HepG2 (cell line): ENCODE results near the gene ALB. TPM values are rescaled to one million over a fixed set of nuclear protein-coding genes. Genes with fewer than 3 reads are reported as not detected.
A peak's percentile ranks its signal among the peaks of the same experiment; 100 is the strongest.

Experiments
- AGO2 ChIP-seq: fragments of 200-400 bp; formaldehyde crosslinking; optimal IDR thresholded peaks from 2 replicates; pipeline ENCODE3; 2017; ENCODE audit warnings: mild to moderate bottlenecking, low read depth, low read length, moderate library complexity
- ELF1 ChIP-seq: sonication (generic); formaldehyde crosslinking; IDR thresholded peaks from 2 replicates; pipeline ENCODE4 v1.4.0; 2020; ENCODE audit warnings: missing genetic modification reagents
- FOXA1 ChIP-seq, 2 experiments: fragments of 450-650 bp in 1 of 2; sonication (generic) in 1 of 2; formaldehyde crosslinking in 1 of 2; IDR thresholded peaks; 2 replicates each; pipeline versions ENCODE4 v1.4.0 to v1.6.1; 2016 to 2020; ENCODE audit warnings: missing genetic modification reagents in 1 of 2
- NBN ChIP-seq: fragments of 450-650 bp; conservative IDR thresholded peaks from 2 replicates; pipeline ENCODE4 v1.6.1; 2017
- NFKB2 ChIP-seq: sonication (generic); formaldehyde crosslinking; IDR thresholded peaks from 2 replicates; pipeline ENCODE4 v1.4.0; 2020; ENCODE audit warnings: missing genetic modification reagents, borderline replicate concordance
- NR2F2 ChIP-seq: IDR thresholded peaks from 2 replicates; pipeline ENCODE4 v1.6.1; 2012; ENCODE audit warnings: low read depth, inconsistent platforms, borderline replicate concordance
- NR3C1 ChIP-seq: sonication (generic); formaldehyde crosslinking; IDR thresholded peaks from 2 replicates; pipeline ENCODE4 v1.4.0; 2020; ENCODE audit warnings: missing genetic modification reagents
- SUZ12 ChIP-seq: fragments of 150-350 bp; IDR thresholded peaks from 2 replicates; pipeline ENCODE4 v1.6.1; 2014; ENCODE audit warnings: low read depth, low read length
- ZNF296 ChIP-seq: sonication (generic); formaldehyde crosslinking; conservative IDR thresholded peaks from 2 replicates; pipeline ENCODE4 v1.5.0; 2020; ENCODE audit warnings: mild to moderate bottlenecking, missing genetic modification reagents
- ZNF660 ChIP-seq: sonication (generic); formaldehyde crosslinking; IDR thresholded peaks from 2 replicates; pipeline ENCODE4 v1.5.1; 2020; ENCODE audit warnings: mild to moderate bottlenecking, low read depth, missing genetic modification reagents, borderline replicate concordance
- polyA plus RNA-seq, 8 experiments: library from polyadenylated mRNA; depleted of rRNA in 3 of 8; stranded (reverse) in 7 of 8; unstranded in 1 of 8; fragments of >200 nt; fragmentation: Illumina TruSeq in 4 of 8; extraction: Trizol in 4 of 8; gene quantifications; 2 replicates each; pipeline versions ENCODE4 v1.2.1 to v1.2.3, GENCODE V29; 2011 to 2016; ENCODE audit warnings: low read depth in 4 of 8, missing spikeins in 1 of 8, mixed read lengths in 1 of 8; ENCODE audit not compliant: insufficient read depth in 1 of 8
- total RNA-seq, 5 experiments: library from RNA; depleted of rRNA; stranded (reverse); fragments of >200 nt; fragmentation: Illumina TruSeq; extraction: Trizol; gene quantifications; 2 replicates each; pipeline ENCODE4 v1.2.3, GENCODE V29; 2016; ENCODE audit warnings: low read depth in 1 of 5
- TF ChIP-seq, protein P1 (sequence below): IDR thresholded peaks from 2 replicates; pipeline ENCODE4 v1.6.1; 2016; ENCODE audit warnings: missing biosample characterization, missing genetic modification reagents, low read depth
- TF ChIP-seq, protein P2 (sequence below): sonication (generic); formaldehyde crosslinking; IDR thresholded peaks from 2 replicates; pipeline ENCODE4 v1.5.0; 2020; ENCODE audit warnings: mild to moderate bottlenecking, missing genetic modification reagents
- TF ChIP-seq, protein P3 (sequence below): sonication (generic); formaldehyde crosslinking; IDR thresholded peaks from 2 replicates; pipeline ENCODE4 v1.9.0; 2021; ENCODE audit warnings: mild to moderate bottlenecking, missing genetic modification reagents
- TF ChIP-seq, protein P4 (sequence below): sonication (generic); formaldehyde crosslinking; IDR thresholded peaks from 2 replicates; pipeline ENCODE4 v1.4.0; 2020; ENCODE audit warnings: low read depth, mild to moderate bottlenecking, missing genetic modification reagents
- TF ChIP-seq, protein P5 (sequence below): sonication (generic); formaldehyde crosslinking; IDR thresholded peaks from 2 replicates; pipeline ENCODE4 v1.4.0; 2020; ENCODE audit warnings: mild to moderate bottlenecking, missing genetic modification reagents, borderline replicate concordance

Gene ALB
- total and polyA plus RNA-seq, 2 of the 13 experiments (the other 11 are each of a cell fraction or from before 2014, with no cell fraction given): 22,259 to 22,625 TPM

DNA sequence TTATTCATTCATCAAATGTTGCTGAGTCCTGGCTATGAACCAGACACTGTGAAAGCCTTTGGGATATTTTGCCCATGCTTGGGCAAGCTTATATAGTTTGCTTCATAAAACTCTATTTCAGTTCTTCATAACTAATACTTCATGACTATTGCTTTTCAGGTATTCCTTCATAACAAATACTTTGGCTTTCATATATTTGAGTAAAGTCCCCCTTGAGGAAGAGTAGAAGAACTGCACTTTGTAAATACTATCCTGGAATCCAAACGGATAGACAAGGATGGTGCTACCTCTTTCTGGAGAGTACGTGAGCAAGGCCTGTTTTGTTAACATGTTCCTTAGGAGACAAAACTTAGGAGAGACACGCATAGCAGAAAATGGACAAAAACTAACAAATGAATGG lies 30.2 kb downstream of the ALB start (continued):
- TF ChIP-seq, protein P1, sequence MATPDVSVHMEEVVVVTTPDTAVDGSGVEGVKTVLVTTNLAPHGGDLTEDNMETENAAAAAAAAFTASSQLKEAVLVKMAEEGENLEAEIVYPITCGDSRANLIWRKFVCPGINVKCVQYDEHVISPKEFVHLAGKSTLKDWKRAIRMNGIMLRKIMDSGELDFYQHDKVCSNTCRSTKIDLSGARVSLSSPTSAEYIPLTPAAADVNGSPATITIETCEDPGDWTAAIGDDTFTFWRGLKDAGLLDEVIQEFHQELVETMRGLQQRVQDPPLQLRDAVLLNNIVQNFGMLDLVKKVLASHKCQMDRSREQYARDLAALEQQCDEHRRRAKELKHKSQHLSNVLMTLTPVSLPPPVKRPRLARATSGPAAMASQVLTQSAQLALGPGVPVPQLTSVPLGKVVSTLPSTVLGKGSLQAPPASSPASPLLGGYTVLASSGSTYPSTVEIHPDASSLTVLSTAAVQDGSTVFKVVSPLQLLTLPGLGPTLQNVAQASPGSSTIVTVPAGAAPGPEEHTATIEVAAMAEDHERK (CRISPR knock-in tag): no peak
- TF ChIP-seq NR3C1 (CRISPR knock-in tag) (no peak), SUZ12 (no peak), ZNF296 (CRISPR knock-in tag) (no peak), AGO2 (no peak), NFKB2 (CRISPR knock-in tag) (no peak), FOXA1 (IDR thresholded peaks at IDR 0.05) (no peak), FOXA1 (CRISPR knock-in tag; IDR thresholded peaks at IDR 0.05) (peak; percentile 93), NR2F2 (no peak), ELF1 (CRISPR knock-in tag) (no peak), ZNF660 (CRISPR knock-in tag) (no peak), NBN (no peak)
- TF ChIP-seq, protein P2, sequence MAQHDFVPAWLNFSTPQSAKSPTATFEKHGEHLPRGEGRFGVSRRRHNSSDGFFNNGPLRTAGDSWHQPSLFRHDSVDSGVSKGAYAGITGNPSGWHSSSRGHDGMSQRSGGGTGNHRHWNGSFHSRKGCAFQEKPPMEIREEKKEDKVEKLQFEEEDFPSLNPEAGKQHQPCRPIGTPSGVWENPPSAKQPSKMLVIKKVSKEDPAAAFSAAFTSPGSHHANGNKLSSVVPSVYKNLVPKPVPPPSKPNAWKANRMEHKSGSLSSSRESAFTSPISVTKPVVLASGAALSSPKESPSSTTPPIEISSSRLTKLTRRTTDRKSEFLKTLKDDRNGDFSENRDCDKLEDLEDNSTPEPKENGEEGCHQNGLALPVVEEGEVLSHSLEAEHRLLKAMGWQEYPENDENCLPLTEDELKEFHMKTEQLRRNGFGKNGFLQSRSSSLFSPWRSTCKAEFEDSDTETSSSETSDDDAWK (CRISPR knock-in tag): no peak
- TF ChIP-seq, protein P3, sequence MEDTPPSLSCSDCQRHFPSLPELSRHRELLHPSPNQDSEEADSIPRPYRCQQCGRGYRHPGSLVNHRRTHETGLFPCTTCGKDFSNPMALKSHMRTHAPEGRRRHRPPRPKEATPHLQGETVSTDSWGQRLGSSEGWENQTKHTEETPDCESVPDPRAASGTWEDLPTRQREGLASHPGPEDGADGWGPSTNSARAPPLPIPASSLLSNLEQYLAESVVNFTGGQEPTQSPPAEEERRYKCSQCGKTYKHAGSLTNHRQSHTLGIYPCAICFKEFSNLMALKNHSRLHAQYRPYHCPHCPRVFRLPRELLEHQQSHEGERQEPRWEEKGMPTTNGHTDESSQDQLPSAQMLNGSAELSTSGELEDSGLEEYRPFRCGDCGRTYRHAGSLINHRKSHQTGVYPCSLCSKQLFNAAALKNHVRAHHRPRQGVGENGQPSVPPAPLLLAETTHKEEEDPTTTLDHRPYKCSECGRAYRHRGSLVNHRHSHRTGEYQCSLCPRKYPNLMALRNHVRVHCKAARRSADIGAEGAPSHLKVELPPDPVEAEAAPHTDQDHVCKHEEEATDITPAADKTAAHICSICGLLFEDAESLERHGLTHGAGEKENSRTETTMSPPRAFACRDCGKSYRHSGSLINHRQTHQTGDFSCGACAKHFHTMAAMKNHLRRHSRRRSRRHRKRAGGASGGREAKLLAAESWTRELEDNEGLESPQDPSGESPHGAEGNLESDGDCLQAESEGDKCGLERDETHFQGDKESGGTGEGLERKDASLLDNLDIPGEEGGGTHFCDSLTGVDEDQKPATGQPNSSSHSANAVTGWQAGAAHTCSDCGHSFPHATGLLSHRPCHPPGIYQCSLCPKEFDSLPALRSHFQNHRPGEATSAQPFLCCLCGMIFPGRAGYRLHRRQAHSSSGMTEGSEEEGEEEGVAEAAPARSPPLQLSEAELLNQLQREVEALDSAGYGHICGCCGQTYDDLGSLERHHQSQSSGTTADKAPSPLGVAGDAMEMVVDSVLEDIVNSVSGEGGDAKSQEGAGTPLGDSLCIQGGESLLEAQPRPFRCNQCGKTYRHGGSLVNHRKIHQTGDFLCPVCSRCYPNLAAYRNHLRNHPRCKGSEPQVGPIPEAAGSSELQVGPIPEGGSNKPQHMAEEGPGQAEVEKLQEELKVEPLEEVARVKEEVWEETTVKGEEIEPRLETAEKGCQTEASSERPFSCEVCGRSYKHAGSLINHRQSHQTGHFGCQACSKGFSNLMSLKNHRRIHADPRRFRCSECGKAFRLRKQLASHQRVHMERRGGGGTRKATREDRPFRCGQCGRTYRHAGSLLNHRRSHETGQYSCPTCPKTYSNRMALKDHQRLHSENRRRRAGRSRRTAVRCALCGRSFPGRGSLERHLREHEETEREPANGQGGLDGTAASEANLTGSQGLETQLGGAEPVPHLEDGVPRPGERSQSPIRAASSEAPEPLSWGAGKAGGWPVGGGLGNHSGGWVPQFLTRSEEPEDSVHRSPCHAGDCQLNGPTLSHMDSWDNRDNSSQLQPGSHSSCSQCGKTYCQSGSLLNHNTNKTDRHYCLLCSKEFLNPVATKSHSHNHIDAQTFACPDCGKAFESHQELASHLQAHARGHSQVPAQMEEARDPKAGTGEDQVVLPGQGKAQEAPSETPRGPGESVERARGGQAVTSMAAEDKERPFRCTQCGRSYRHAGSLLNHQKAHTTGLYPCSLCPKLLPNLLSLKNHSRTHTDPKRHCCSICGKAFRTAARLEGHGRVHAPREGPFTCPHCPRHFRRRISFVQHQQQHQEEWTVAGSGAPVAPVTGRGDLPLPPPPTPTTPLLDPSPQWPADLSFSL (CRISPR knock-in tag): no peak
- TF ChIP-seq, protein P4, sequence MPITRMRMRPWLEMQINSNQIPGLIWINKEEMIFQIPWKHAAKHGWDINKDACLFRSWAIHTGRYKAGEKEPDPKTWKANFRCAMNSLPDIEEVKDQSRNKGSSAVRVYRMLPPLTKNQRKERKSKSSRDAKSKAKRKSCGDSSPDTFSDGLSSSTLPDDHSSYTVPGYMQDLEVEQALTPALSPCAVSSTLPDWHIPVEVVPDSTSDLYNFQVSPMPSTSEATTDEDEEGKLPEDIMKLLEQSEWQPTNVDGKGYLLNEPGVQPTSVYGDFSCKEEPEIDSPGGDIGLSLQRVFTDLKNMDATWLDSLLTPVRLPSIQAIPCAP (CRISPR knock-in tag): no peak
- TF ChIP-seq, protein P5, sequence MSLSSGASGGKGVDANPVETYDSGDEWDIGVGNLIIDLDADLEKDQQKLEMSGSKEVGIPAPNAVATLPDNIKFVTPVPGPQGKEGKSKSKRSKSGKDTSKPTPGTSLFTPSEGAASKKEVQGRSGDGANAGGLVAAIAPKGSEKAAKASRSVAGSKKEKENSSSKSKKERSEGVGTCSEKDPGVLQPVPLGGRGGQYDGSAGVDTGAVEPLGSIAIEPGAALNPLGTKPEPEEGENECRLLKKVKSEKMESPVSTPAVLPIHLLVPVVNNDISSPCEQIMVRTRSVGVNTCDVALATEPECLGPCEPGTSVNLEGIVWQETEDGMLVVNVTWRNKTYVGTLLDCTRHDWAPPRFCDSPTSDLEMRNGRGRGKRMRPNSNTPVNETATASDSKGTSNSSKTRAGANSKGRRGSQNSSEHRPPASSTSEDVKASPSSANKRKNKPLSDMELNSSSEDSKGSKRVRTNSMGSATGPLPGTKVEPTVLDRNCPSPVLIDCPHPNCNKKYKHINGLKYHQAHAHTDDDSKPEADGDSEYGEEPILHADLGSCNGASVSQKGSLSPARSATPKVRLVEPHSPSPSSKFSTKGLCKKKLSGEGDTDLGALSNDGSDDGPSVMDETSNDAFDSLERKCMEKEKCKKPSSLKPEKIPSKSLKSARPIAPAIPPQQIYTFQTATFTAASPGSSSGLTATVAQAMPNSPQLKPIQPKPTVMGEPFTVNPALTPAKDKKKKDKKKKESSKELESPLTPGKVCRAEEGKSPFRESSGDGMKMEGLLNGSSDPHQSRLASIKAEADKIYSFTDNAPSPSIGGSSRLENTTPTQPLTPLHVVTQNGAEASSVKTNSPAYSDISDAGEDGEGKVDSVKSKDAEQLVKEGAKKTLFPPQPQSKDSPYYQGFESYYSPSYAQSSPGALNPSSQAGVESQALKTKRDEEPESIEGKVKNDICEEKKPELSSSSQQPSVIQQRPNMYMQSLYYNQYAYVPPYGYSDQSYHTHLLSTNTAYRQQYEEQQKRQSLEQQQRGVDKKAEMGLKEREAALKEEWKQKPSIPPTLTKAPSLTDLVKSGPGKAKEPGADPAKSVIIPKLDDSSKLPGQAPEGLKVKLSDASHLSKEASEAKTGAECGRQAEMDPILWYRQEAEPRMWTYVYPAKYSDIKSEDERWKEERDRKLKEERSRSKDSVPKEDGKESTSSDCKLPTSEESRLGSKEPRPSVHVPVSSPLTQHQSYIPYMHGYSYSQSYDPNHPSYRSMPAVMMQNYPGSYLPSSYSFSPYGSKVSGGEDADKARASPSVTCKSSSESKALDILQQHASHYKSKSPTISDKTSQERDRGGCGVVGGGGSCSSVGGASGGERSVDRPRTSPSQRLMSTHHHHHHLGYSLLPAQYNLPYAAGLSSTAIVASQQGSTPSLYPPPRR (CRISPR knock-in tag): no peak
